ENCODE results near the gene ZNF709. TPM values are rescaled to one million over a fixed set of nuclear protein-coding genes. Genes with fewer than 3 reads are reported as not detected.
A peak's percentile ranks its signal among the peaks of the same experiment; 100 is the strongest.

Gene ZNF709
- polyA plus RNA-seq (2011; rRNA removed) (0.59 and 1.1 TPM in 2 replicates), polyA minus RNA-seq (2011; rRNA and poly(A)+ RNA removed) (1.2 and 2.5 TPM in 2 replicates)

GRCh38 chr19:12484371-12485051 lies at the start of gene ZNF709:
Gene ZNF709 (minus strand): TSS chr19:12484816. CDS start chr19:12484657, 159 bp downstream.
- CTCF ChIA-PET: interaction anchor here (1.5 kb wide), 1 partner anchor 11 kb away, joined by 4 read pairs; no protein-coding TSS in a partner anchor
- POLR2A ChIA-PET: no interaction called here
- TF ChIP-seq, protein P1, sequence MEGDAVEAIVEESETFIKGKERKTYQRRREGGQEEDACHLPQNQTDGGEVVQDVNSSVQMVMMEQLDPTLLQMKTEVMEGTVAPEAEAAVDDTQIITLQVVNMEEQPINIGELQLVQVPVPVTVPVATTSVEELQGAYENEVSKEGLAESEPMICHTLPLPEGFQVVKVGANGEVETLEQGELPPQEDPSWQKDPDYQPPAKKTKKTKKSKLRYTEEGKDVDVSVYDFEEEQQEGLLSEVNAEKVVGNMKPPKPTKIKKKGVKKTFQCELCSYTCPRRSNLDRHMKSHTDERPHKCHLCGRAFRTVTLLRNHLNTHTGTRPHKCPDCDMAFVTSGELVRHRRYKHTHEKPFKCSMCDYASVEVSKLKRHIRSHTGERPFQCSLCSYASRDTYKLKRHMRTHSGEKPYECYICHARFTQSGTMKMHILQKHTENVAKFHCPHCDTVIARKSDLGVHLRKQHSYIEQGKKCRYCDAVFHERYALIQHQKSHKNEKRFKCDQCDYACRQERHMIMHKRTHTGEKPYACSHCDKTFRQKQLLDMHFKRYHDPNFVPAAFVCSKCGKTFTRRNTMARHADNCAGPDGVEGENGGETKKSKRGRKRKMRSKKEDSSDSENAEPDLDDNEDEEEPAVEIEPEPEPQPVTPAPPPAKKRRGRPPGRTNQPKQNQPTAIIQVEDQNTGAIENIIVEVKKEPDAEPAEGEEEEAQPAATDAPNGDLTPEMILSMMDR (IDR thresholded peaks at IDR 0.05; ENCODE audit: insufficient read depth, low read depth, low read length): no peak
- Histone ChIP-seq H3K36me3 (ENCODE audit: control insufficient read depth, insufficient read depth, low read length) (no peaks in the 10 kb centered on the region), H3K27me3 (ENCODE audit: control insufficient read depth, insufficient read depth, low read length) (no peaks in the 10 kb centered on the region), H3K4me3 (ENCODE audit: low read depth, low read length) (peak within 1 kb of the TSS; percentile 99)
- DNase-seq (ENCODE audit: low read depth): peak; percentile 45

- Histone ChIP-seq H3K27me3 (ENCODE audit: control insufficient read depth, insufficient read depth, low read length) (no peaks in the 10 kb centered on the region), H3K4me3 (ENCODE audit: low read depth, low read length) (no peak overlapping the region), H3K36me3 (ENCODE audit: control insufficient read depth, insufficient read depth, low read length) (peaks cover 19% of the 10 kb centered on the region)
- ChIA-PET POLR2A (no interaction called here), CTCF (no interaction called here)
- DNase-seq (ENCODE audit: low read depth): no peak
- TF ChIP-seq, protein P1 (IDR thresholded peaks at IDR 0.05; ENCODE audit: insufficient read depth, low read depth, low read length): no peak
Measured at GRCh38 chr19:12527034-12527836, 42.6 kb upstream of the ZNF709 start.

GRCh38 chr19:12526542-12526941 lies 41.9 kb upstream of the ZNF709 start:
- H3K36me3 ChIP-seq (ENCODE audit: control insufficient read depth, insufficient read depth, low read length): peaks cover 19% of the 10 kb centered on the region
- ChIA-PET CTCF (interaction anchor here (0.7 kb wide), 1 partner anchor 18 kb away, joined by 3 read pairs; no protein-coding TSS in a partner anchor), POLR2A (no interaction called here)
- no peaks in the 10 kb centered on the region for H3K27me3 ChIP-seq (ENCODE audit: control insufficient read depth, insufficient read depth, low read length)
- TF ChIP-seq, protein P1 (IDR thresholded peaks at IDR 0.05; ENCODE audit: insufficient read depth, low read depth, low read length): no peak
- H3K4me3 ChIP-seq (ENCODE audit: low read depth, low read length): no peak overlapping the region
- DNase-seq (ENCODE audit: low read depth): no peak

- POLR2A ChIA-PET: no interaction called here
- peaks cover 9% of the 10 kb centered on the region for H3K36me3 ChIP-seq (ENCODE audit: control insufficient read depth, insufficient read depth, low read length)
Measured at GRCh38 chr19:12521996-12522395, 37.4 kb upstream of the ZNF709 start.

More at GRCh38 chr19:12521996-12522395, 37.4 kb upstream of the ZNF709 start:
- no peak overlapping the region for H3K4me3 ChIP-seq (ENCODE audit: low read depth, low read length)
- no peak for DNase-seq (ENCODE audit: low read depth)
- CTCF ChIA-PET: no interaction called here
- H3K27me3 ChIP-seq (ENCODE audit: control insufficient read depth, insufficient read depth, low read length): no peaks in the 10 kb centered on the region
- TF ChIP-seq, protein P1 (IDR thresholded peaks at IDR 0.05; ENCODE audit: insufficient read depth, low read depth, low read length): no peak
